Adrenal gland (tissue), 12 donors: ENCODE data around the gene XK. TPM values are rescaled to one million over a fixed set of nuclear protein-coding genes. Genes with fewer than 3 reads are reported as not detected.
"Not testable (repeated sequence)": the region's sequence is repeated elsewhere in the genome, so short reads cannot be mapped to it uniquely, and the experiment has no call there.

Source experiments
- DNase-seq, 7 donors: peaks; one replicate each; pipeline ENCODE4 v3.0.0-alpha.2; 2019 to 2020
- H3K27ac ChIP-seq, 5 donors: fragments of 200-600 bp; sonication (generic) in 4 of 5; 1 replicate in 3 of 5; 2 replicates in 2 of 5; pipeline versions ENCODE4 v1.5.1 to v1.8.0; 2016 to 2020; ENCODE audit warnings: mild to moderate bottlenecking in 1 of 5
- H3K27me3 ChIP-seq: fragments of 200-600 bp; 2 replicates; pipeline ENCODE4 v1.8.0; 2021
- H3K36me3 ChIP-seq, 2 donors: fragments of 200-600 bp; replicated peaks in 1 of 2; 1 replicate in 1 of 2; 2 replicates in 1 of 2; pipeline versions ENCODE4 v1.5.1 to v1.8.0; 2018 to 2022
- H3K4me1 ChIP-seq, 2 donors: fragments of 200-600 bp; replicated peaks in 1 of 2; 1 replicate in 1 of 2; 2 replicates in 1 of 2; pipeline versions ENCODE4 v1.5.1 to v1.8.0; 2018 to 2021
- H3K4me3 ChIP-seq, 4 donors: fragments of 200-600 bp; sonication (generic) in 3 of 4; one replicate each; pipeline ENCODE4 v1.5.1; 2016 to 2018
- H3K9me3 ChIP-seq, 3 donors: fragments of 200-600 bp; sonication (generic) in 1 of 3; replicated peaks in 1 of 3; 1 replicate in 2 of 3; 2 replicates in 1 of 3; pipeline versions ENCODE4 v1.5.1 to v1.8.0; 2016 to 2021
- POLR2A ChIP-seq, 2 donors: fragments of 450-650 bp; IDR thresholded peaks; one replicate each; pipeline ENCODE4 v1.6.1; 2017; ENCODE audit warnings: antibody characterized with exemption in 2 of 2, mild to moderate bottlenecking in 2 of 2, moderate library complexity in 1 of 2
- WGBS, 4 donors: extraction: QIAGEN DNeasy Blood & Tissue Kit in 2 of 4; methylation state at CpG; one replicate each; pipeline versions ENCODE4 v1.1.5 to v1.1.7; 2013 to 2017; 5-methylcytosine and 5-hydroxymethylcytosine counted together
- intact Hi-C, 2 donors: fragments of 100-400 bp; cut with DNase I; formaldehyde crosslinking; loops; one replicate each; pipeline versions ENCODE4 v1.14.1 to v1.15.0; 2022 to 2023
- polyA plus RNA-seq, 3 donors: library from polyadenylated mRNA; stranded (reverse); fragments of 200-250 nt in 2 of 3; fragments of 350-450 nt in 1 of 3; fragmentation: Illumina TruSeq in 1 of 3; extraction: RNeasy Lipid Tissue Mini Kit (QIAGEN cat#74804) in 1 of 3; gene quantifications; one replicate each; pipeline ENCODE4 v1.2.3, GENCODE V29; 2013 to 2014
- total RNA-seq, 9 donors: library from RNA; depleted of rRNA in 4 of 9; stranded (reverse); fragments of >200 nt in 4 of 9; fragments of 120-200 nt in 1 of 9; fragmentation: NEBNext Ultra II Directional in 1 of 9; extraction: Animal tissue kit (Norgen Biotek cat#: 25700) in 1 of 9; gene quantifications; one replicate each; pipeline versions ENCODE4 v1.1.0 to v1.2.4, GENCODE V29; 2013 to 2023
- TF ChIP-seq, protein P1 (sequence below), 6 experiments: fragments of 450-650 bp in 4 of 6; fragments of 200-600 bp in 2 of 6; sonication (generic) in 1 of 6; IDR thresholded peaks; 1 replicate in 5 of 6; 2 replicates in 1 of 6; pipeline versions ENCODE4 v1.5.1 to v1.8.0; 2016 to 2021; ENCODE audit warnings: antibody characterized with exemption in 6 of 6, mild to moderate bottlenecking in 2 of 6, moderate library complexity in 1 of 6
- donor health status: healthy with polysubstance abuse.
- donor health status: Bipolar disorder and iron deficiency.
- donor health status: DM: yes; HTN: yes; CAD: no.
- donor health status: DM: no; HTN: no; CAD: no.
- donor health status: DM: no; HTN: no; CAD: no.
- donor health status: DM: yes; HTN: yes; CAD: no.

The XK gene
- total and polyA plus RNA-seq, 12 donors = 0.44 to 3.8 (median 1.7) TPM

DNA sequence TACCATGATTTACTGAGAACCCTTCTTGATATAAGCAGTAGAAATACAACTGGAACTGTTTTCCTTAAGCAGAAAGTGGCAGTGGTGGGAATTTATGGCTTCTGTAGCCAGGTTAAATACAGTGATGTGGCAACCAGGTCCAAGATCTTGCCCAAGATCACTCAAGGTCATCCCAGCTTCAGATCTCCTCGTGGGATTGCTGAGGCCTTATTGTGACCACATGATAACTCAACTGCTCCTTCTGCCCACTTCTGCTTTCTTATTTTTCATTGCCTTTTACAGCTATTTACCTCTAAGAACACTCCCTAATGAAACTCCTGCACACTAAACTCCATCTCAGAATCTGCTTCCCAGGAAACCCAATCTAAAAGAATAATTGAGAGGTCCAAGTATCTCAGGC is 81.8 kb downstream of the XK start:
- intact Hi-C loops = no loop called here
- Histone ChIP-seq H3K9me3 (no peaks in the 10 kb centered on the region), H3K4me1 (no peaks in the 10 kb centered on the region), H3K27me3 (peaks cover 13% of the 10 kb centered on the region), H3K27ac (no peak overlapping the region), H3K4me3 (no peak overlapping the region), H3K36me3 (no peaks in the 10 kb centered on the region)
- TF ChIP-seq, protein P1, sequence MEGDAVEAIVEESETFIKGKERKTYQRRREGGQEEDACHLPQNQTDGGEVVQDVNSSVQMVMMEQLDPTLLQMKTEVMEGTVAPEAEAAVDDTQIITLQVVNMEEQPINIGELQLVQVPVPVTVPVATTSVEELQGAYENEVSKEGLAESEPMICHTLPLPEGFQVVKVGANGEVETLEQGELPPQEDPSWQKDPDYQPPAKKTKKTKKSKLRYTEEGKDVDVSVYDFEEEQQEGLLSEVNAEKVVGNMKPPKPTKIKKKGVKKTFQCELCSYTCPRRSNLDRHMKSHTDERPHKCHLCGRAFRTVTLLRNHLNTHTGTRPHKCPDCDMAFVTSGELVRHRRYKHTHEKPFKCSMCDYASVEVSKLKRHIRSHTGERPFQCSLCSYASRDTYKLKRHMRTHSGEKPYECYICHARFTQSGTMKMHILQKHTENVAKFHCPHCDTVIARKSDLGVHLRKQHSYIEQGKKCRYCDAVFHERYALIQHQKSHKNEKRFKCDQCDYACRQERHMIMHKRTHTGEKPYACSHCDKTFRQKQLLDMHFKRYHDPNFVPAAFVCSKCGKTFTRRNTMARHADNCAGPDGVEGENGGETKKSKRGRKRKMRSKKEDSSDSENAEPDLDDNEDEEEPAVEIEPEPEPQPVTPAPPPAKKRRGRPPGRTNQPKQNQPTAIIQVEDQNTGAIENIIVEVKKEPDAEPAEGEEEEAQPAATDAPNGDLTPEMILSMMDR (IDR thresholded peaks at IDR 0.05) = no peak
- TF ChIP-seq POLR2A (IDR thresholded peaks at IDR 0.05) = no peak
- no peak for DNase-seq
- 12 to 39% (median 29%) methylated on average over 1 of the region's 1 CpG for WGBS, 4 donors

DNA sequence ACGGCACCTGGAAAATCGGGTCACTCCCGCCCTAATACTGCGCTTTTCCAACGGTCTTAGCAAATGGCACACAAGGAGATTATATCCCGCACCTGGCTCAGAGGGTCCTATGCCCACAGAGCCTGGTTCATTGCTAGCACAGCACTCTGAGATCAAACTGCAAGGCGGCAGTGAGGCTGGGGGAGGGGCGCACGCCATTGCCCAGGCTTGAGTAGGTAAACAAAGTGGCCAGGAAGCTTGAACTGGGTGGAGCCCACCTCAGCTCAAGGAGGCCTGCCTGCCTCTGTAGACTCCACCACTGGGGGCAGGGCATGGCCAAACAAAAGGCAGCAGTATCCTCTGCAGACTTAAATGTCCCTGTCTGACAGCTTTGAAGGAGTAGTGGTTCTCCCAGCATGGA is 83.3 kb downstream of the XK start:
- peaks cover 13% of the 10 kb centered on the region for H3K27me3 ChIP-seq
- WGBS, 4 donors = 87 to 100% (median 93%) methylated on average over 4 to 9 of the region's 9 CpGs
- intact Hi-C loops, H3K9me3 ChIP-seq, H3K4me1 ChIP-seq, DNase-seq, H3K4me3 ChIP-seq, H3K36me3 ChIP-seq, H3K27ac ChIP-seq: not testable (repeated sequence)

DNA sequence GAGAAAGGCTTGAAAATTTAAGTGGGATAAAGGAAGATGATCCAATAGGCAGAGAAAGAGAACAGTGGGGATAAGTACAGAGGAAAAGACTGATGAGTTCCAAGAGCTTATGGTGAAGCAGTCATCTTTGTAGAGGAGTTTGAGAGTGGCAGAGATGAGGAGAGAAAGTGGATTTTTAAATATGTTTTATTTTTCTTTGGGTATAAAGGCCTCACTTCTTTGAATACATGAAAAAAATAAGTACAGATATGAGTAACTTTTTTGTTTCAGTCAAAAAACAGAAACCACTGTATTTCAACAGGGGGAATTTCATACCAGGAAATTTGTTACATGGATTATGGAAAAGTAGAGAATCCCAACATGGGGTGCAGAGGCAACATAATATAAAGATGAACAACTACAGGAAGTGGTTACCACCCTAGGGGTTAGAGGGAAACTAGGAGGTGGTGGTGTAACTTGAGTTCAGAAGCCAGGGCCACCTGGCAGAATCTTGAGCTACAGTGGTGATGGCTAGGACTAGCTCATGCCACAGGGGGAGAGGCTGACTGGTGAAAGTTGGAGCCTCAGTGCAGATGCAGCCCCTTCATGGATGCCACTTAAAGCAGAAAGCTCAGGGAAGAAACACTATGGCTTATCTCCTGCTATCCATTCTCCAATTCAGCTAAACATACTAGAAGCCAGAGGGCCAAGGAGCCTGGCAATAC is 90.8 kb downstream of the XK start:
- TF ChIP-seq, protein P1 (IDR thresholded peaks at IDR 0.05) = no peak
- TF ChIP-seq POLR2A (IDR thresholded peaks at IDR 0.05) = no peak
- no peaks in the 10 kb centered on the region for H3K36me3 ChIP-seq
- no peak overlapping the region for H3K4me3 ChIP-seq
- H3K9me3 ChIP-seq = no peaks in the 10 kb centered on the region
- H3K27me3 ChIP-seq = no peaks in the 10 kb centered on the region
- no peak overlapping the region for H3K27ac ChIP-seq
- DNase-seq = no peak
- intact Hi-C loops = no loop called here
- H3K4me1 ChIP-seq = no peaks in the 10 kb centered on the region

DNA sequence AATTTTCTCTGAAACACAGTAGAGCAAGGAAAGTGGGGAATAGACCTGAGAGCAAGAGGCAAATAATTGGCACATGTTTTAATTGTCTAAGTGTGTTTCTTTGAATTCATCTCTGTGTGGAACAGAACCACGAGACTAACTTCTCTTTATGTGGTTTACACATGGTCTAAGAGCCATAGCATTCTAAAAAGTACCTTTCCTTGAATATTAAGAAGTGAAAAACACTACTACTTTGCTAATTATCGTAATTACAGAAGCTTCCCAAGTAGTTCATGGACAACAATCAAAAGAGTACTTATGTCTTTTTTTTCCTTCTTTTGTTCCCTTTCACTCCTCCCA is 91.4 kb downstream of the XK start:
- Histone ChIP-seq H3K4me1 (no peaks in the 10 kb centered on the region), H3K9me3 (no peaks in the 10 kb centered on the region), H3K4me3 (no peak overlapping the region), H3K27ac (no peak overlapping the region), H3K36me3 (no peaks in the 10 kb centered on the region), H3K27me3 (no peaks in the 10 kb centered on the region)
- intact Hi-C loops = no loop called here
- no peak for DNase-seq
- TF ChIP-seq POLR2A (IDR thresholded peaks at IDR 0.05) = no peak
- TF ChIP-seq, protein P1 (IDR thresholded peaks at IDR 0.05) = no peak
- 49 to 68% (median 61%) methylated on average over 2 of the region's 2 CpGs for WGBS, 4 donors

DNA sequence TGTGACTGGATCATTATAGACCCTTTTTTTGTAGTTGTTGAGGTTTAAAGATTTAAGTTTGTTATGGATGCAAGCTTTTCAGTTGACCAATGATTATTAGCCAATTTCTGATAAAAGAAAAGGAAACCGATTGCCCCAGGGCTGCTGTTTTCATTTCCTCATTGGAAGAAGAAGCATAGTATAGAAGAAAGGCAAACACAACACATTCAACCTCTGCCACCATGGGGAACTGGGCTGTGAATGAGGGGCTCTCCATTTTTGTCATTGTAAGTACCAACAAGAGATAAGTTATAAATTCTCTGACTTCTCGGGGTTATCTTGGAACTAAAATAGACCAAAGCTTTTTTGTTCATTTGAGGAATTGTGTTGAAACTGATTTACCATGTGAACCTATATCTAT is 94.3 kb downstream of the XK start, which contains the start of gene CYBB:
CYBB (plus strand) TSS at position 203 of the 400 bp plus-strand sequence; CDS start at position 222, 19 bp downstream.
- Histone ChIP-seq H3K9me3 (no peaks in the 10 kb centered on the region), H3K4me1 (no peaks in the 10 kb centered on the region), H3K27me3 (no peaks in the 10 kb centered on the region), H3K4me3 (peak within 1 kb of the TSS in 1 of 4 donors; percentile 26), H3K36me3 (no peaks in the 10 kb centered on the region), H3K27ac (no peak within 1 kb of the TSS)
- intact Hi-C loops = no loop called here
- 52 to 83% (median 62%) methylated on average over 2 of the region's 2 CpGs for WGBS, 4 donors
- TF ChIP-seq POLR2A (IDR thresholded peaks at IDR 0.05) = no peak
- TF ChIP-seq, protein P1 (IDR thresholded peaks at IDR 0.05) = no peak
- DNase-seq = no peak
